ENCODE data around the gene CERKL.
A peak's percentile ranks its signal among the peaks of the same experiment; 100 is the strongest.
"Not testable (repeated sequence)": the region's sequence is repeated elsewhere in the genome, so short reads cannot be mapped to it uniquely, and the experiment has no call there.

The CERKL gene

GRCh38 chr2:181656450-181657291 is at the start of gene CERKL:
TSS of gene CERKL (minus strand) at chr2:181657105. CDS start at chr2:181657006, 99 bp downstream.
- no peak for DNase-seq (ENCODE audit: low spot score)

GRCh38 chr2:181702519-181702918 is 45.6 kb upstream of the CERKL start:
- not testable (repeated sequence) for DNase-seq (ENCODE audit: low spot score)

- no peak for DNase-seq (ENCODE audit: low spot score)
These were observed 41.3 kb upstream of the CERKL start for GRCh38 chr2:181698223-181698622.

- DNase-seq (ENCODE audit: low spot score), result no peak
These were observed 40.7 kb upstream of the CERKL start for GRCh38 chr2:181697571-181697970.

GRCh38 chr2:181697126-181697525 is 40.2 kb upstream of the CERKL start:
- no peak for DNase-seq (ENCODE audit: low spot score)

GRCh38 chr2:181694271-181694670 is 37.4 kb upstream of the CERKL start:
- no peak for DNase-seq (ENCODE audit: low spot score)

- DNase-seq (ENCODE audit: low spot score), result no peak
These were observed 34.0 kb upstream of the CERKL start for GRCh38 chr2:181690860-181691259.

- DNase-seq (ENCODE audit: low spot score), result no peak
These were observed 29.8 kb upstream of the CERKL start for GRCh38 chr2:181686576-181687185.

GRCh38 chr2:181685150-181685688 is 28.3 kb upstream of the CERKL start:
- DNase-seq (ENCODE audit: low spot score), result no peak

- no peak for DNase-seq (ENCODE audit: low spot score)
These were observed 27.7 kb upstream of the CERKL start for GRCh38 chr2:181684454-181685149.

- no peak for DNase-seq (ENCODE audit: low spot score)
These were observed 26.9 kb upstream of the CERKL start for GRCh38 chr2:181683518-181684453.

GRCh38 chr2:181682795-181683517 is 26.1 kb upstream of the CERKL start:
- DNase-seq (ENCODE audit: low spot score), result no peak

- DNase-seq (ENCODE audit: low spot score), result no peak
These were observed 25.3 kb upstream of the CERKL start for GRCh38 chr2:181682026-181682789.

GRCh38 chr2:181680937-181681811 is 24.3 kb upstream of the CERKL start:
- no peak for DNase-seq (ENCODE audit: low spot score)

- peak; percentile 15 for DNase-seq (ENCODE audit: low spot score)
These were observed 23.4 kb upstream of the CERKL start, which contains the start of gene NEUROD1 for GRCh38 chr2:181680055-181680936. TSS of gene NEUROD1 (minus strand) at chr2:181680517. CDS start at chr2:181678860, 1,657 bp downstream.

- DNase-seq (ENCODE audit: low spot score), result no peak
These were observed 22.7 kb upstream of the CERKL start for GRCh38 chr2:181679544-181679979.

GRCh38 chr2:181678861-181679543 is 22.1 kb upstream of the CERKL start:
- no peak for DNase-seq (ENCODE audit: low spot score)
